ENCODE measurements around the gene MAML2. TPM values are rescaled to one million over a fixed set of nuclear protein-coding genes. Genes with fewer than 3 reads are reported as not detected.

Gene MAML2
- total RNA-seq, 4 donors from 2014 or later, result 20.0 to 33.7 (median 23.2) TPM

DNA sequence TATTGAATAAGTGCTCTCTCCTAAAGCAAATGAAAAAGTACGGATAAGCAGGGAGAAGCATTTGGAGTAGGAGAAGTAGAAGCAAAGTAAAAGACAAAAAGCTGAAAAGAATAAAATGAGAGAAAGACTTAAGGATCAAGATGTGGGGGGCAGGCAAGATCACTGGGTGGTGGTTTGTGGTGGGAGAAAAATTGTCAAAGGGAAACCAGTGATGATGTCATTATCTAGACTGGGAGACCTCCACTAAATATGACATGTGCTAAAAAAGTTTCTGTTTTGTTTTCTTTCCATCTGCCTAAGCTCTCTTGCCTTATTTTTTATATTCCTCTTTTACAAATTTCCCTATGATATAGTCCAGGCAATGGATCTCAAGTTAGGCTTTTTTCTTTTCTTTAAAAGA lies 14.8 kb upstream of the MAML2 start:
- no peaks in the 10 kb centered on the region for H3K9me3 ChIP-seq
- DNase-seq (ENCODE audit: extremely low spot score), result no peak
- intact Hi-C loops (cut with DNase I), result no loop called here
- H3K27ac ChIP-seq (replicated peaks in 1 of 4), result no peak overlapping the region
- H3K27me3 ChIP-seq, result no peaks in the 10 kb centered on the region
- TF ChIP-seq, protein P1, sequence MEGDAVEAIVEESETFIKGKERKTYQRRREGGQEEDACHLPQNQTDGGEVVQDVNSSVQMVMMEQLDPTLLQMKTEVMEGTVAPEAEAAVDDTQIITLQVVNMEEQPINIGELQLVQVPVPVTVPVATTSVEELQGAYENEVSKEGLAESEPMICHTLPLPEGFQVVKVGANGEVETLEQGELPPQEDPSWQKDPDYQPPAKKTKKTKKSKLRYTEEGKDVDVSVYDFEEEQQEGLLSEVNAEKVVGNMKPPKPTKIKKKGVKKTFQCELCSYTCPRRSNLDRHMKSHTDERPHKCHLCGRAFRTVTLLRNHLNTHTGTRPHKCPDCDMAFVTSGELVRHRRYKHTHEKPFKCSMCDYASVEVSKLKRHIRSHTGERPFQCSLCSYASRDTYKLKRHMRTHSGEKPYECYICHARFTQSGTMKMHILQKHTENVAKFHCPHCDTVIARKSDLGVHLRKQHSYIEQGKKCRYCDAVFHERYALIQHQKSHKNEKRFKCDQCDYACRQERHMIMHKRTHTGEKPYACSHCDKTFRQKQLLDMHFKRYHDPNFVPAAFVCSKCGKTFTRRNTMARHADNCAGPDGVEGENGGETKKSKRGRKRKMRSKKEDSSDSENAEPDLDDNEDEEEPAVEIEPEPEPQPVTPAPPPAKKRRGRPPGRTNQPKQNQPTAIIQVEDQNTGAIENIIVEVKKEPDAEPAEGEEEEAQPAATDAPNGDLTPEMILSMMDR (IDR thresholded peaks at IDR 0.05), result no peak
- no peak for TF ChIP-seq POLR2A (IDR thresholded peaks at IDR 0.05; ENCODE audit: low read depth)
- no peak for TF ChIP-seq EP300 (IDR thresholded peaks at IDR 0.05)
- no peak for TF ChIP-seq POLR2AphosphoS5 (IDR thresholded peaks at IDR 0.05)
- H3K4me1 ChIP-seq, result no peaks in the 10 kb centered on the region
- peaks cover 15 to 67% (median 49%) of the 10 kb centered on the region in 4 donors for H3K36me3 ChIP-seq
- WGBS, result 97% methylated on average over 1 of the region's 1 CpG
- H3K4me3 ChIP-seq, result no peak overlapping the region

DNA sequence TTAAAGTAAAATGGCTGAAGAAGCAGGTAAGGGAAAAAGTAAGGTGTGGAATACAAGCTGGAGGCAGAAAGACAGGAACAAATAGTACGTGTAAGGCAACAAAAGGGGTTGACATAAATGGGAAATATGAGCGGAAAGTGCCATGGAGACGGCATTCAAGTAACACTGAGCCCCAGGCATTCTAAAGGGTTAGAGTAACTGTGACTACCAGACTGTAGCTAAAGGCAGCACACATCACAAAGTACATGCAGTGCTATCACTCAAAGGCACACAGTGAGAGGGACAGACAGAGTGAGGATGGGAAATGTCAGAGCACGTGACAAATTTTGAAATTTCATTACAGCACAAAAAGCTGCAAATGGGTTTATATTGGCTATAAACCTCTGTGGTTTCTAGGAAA lies 13.9 kb upstream of the MAML2 start:
- intact Hi-C loops (cut with DNase I), result no loop called here
- no peaks in the 10 kb centered on the region for H3K27me3 ChIP-seq
- TF ChIP-seq, protein P1 (IDR thresholded peaks at IDR 0.05), result no peak
- no peak for DNase-seq (ENCODE audit: extremely low spot score)
- H3K4me3 ChIP-seq, result no peak overlapping the region
- H3K27ac ChIP-seq (replicated peaks in 1 of 4), result no peak overlapping the region
- H3K9me3 ChIP-seq, result no peaks in the 10 kb centered on the region
- H3K4me1 ChIP-seq, result no peaks in the 10 kb centered on the region
- peaks cover 15 to 73% (median 55%) of the 10 kb centered on the region in 4 donors for H3K36me3 ChIP-seq
- 92% methylated on average over 4 of the region's 4 CpGs for WGBS

DNA sequence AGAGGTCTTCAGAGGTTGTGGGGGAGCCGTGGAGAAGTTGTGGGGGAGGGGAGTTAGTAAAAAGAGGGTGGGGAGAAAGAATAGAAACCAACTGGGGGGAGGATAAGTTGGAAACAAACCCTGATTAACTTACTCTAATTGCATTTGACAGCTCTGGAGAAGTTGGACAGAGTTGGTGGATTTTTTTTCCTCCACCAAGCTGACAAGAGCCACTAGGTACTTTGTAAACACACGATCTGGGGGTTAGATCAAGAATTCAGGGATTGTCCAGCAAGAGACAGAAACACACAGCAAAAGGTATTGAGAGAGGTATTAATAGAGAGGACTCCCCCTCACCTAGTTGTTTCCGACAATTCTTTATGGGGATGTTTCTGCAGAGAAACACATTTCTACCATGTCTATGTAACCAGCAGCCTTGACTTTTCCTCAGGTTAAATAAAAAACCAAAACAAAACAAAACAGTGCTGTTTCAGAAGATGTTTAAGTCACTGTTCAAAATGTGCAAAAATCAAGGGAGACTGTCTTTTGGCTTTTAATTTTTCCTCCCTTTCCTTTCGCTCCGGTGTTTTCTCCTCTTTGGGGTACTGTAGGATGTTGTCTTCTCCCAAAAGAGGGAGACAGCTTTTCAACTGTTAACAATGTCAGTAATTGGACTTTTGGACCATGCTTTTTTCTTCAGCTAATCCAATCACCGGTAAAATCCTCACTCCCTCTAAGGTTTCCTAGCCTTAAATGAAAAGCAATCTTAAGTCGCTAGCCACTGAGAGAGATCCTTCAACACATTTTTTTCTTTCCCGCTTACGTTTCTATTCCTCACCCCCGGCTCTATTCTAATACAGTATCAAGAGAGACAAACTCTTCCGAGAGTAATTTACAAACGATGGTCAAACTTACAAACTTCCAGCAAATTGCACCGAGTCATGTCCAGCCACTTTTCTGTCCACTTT lies 708 bp downstream of the MAML2 start:
- H3K27me3 ChIP-seq, result no peaks in the 10 kb centered on the region
- TF ChIP-seq POLR2A (IDR thresholded peaks at IDR 0.05; ENCODE audit: low read depth) (no peak), POLR2AphosphoS5 (IDR thresholded peaks at IDR 0.05) (no peak), EP300 (IDR thresholded peaks at IDR 0.05) (no peak)
- TF ChIP-seq, protein P1 (IDR thresholded peaks at IDR 0.05), result no peak
- H3K4me1 ChIP-seq, result peaks cover 46 to 56% (median 50%) of the 10 kb centered on the region in 4 donors
- no peaks in the 10 kb centered on the region for H3K9me3 ChIP-seq
- H3K27ac ChIP-seq (replicated peaks in 1 of 4), result peak overlapping the region; percentile 85 to 91 (median 88)
- peak overlapping the region; percentile 66 to 90 (median 68) for H3K4me3 ChIP-seq
- DNase-seq (ENCODE audit: extremely low spot score), result no peak
- intact Hi-C loops (cut with DNase I), result loop anchor here (2.0 to 5.0 kb wide), 6 partner anchors 105 to 505 kb away; partner anchors contain the start of gene MTMR2
- 1% methylated on average over 13 of the region's 13 CpGs for WGBS
- no peaks in the 10 kb centered on the region for H3K36me3 ChIP-seq

DNA sequence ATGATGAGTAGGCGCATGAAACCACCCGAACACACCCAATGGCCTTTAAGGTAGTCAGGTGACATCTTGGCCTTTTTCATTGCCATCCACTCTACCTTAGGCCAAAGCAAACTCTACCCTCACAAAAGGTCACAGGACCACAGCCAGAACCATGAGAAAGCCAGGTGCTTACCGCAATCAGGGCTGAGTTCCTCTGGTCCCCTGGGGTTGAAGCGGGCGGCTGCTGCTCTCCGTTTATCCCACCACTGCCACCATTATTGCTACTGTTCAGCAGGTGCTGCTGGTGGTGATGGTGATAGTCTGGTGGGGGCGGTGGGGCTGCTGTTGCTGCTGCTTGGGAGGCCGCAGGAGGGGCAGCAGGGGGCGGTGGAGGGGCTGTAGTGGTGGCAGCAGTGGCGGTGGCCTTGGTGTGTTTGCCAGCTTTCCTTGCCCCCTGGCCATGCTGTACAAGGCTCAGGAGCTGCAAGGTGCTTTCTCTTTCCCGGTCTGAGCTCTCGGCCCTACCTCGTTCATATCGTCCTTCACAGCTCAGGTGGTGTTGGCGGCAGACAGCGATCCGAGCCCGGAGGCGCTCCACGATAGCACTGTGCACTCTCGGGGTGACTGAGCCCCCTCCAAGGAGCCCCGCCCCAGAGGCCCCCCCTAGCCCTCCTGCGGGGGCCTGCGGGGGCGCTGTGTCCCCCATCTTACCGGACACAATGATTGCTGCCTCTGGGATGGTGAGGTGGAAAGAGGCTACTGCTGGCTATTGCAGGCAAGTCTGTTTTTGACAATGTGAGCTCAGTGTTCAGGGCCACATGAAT lies 1.6 kb downstream of the MAML2 start:
- Histone ChIP-seq H3K36me3 (no peaks in the 10 kb centered on the region), H3K27me3 (no peaks in the 10 kb centered on the region), H3K27ac (replicated peaks in 1 of 4) (peak overlapping the region; percentile 85 to 91 (median 88)), H3K4me3 (peak overlapping the region; percentile 66 to 90 (median 68)), H3K9me3 (no peaks in the 10 kb centered on the region), H3K4me1 (peaks cover 46 to 59% (median 56%) of the 10 kb centered on the region in 4 donors)
- intact Hi-C loops (cut with DNase I), result loop anchor here (2.0 to 5.0 kb wide), 6 partner anchors 104 to 504 kb away; partner anchors contain the start of gene MTMR2
- TF ChIP-seq, protein P1 (IDR thresholded peaks at IDR 0.05), result peak; percentile 31 to 51 (median 46)
- TF ChIP-seq POLR2A (IDR thresholded peaks at IDR 0.05; ENCODE audit: low read depth) (no peak), EP300 (IDR thresholded peaks at IDR 0.05) (no peak), POLR2AphosphoS5 (IDR thresholded peaks at IDR 0.05) (peak; percentile 33 to 57)
- WGBS, result 29% methylated on average over 19 of the region's 26 CpGs
- no peak for DNase-seq (ENCODE audit: extremely low spot score)

All from esophagus muscularis mucosa (tissue), 4 donors.